Gastroesophageal sphincter (tissue), 4 donors: ENCODE data around the gene SVIP. TPM values are rescaled to one million over a fixed set of nuclear protein-coding genes. Genes with fewer than 3 reads are reported as not detected.

Source experiments
- ATAC-seq: fragments of 150-250 bp; one replicate; pipeline ENCODE4 v1.9.1; 2016; ENCODE audit warnings: mild to moderate bottlenecking, moderate library complexity
- H3K27ac ChIP-seq, 4 donors: fragments of 200-600 bp; sonication (generic) in 3 of 4; 1 replicate in 3 of 4; 2 replicates in 1 of 4; pipeline ENCODE4 v1.5.1; 2016 to 2019
- H3K27me3 ChIP-seq: fragments of 200-600 bp; sonication (generic); one replicate; pipeline ENCODE4 v1.5.1; 2019
- H3K36me3 ChIP-seq, 2 donors: fragments of 200-600 bp; sonication (generic); one replicate each; pipeline ENCODE4 v1.5.1; 2019; ENCODE audit warnings: control low read depth in 1 of 2
- H3K4me1 ChIP-seq, 3 donors: fragments of 200-600 bp; sonication (generic); 1 replicate in 2 of 3; 2 replicates in 1 of 3; pipeline ENCODE4 v1.5.1; 2016 to 2019; ENCODE audit warnings: control low read depth in 2 of 3
- H3K4me3 ChIP-seq, 2 donors: fragments of 200-600 bp; sonication (generic); one replicate each; pipeline ENCODE4 v1.5.1; 2019; ENCODE audit warnings: mild to moderate bottlenecking in 1 of 2, moderate library complexity in 1 of 2
- H3K9me3 ChIP-seq, 3 donors: fragments of 200-600 bp; sonication (generic); one replicate each; pipeline ENCODE4 v1.5.1; 2017 to 2019; ENCODE audit warnings: control low read depth in 2 of 3
- EP300 ChIP-seq: sonication (generic); formaldehyde crosslinking; IDR thresholded peaks from one replicate; pipeline ENCODE4 v1.6.1; 2017; ENCODE audit warnings: antibody characterized with exemption, mild to moderate bottlenecking
- POLR2A ChIP-seq, 2 donors: fragments of 450-650 bp; IDR thresholded peaks; one replicate each; pipeline ENCODE4 v1.6.1; 2017; ENCODE audit warnings: antibody characterized with exemption in 2 of 2, mild to moderate bottlenecking in 2 of 2, moderate library complexity in 1 of 2
- POLR2AphosphoS5 ChIP-seq: sonication (generic); formaldehyde crosslinking; IDR thresholded peaks from one replicate; pipeline ENCODE4 v1.6.1; 2017; ENCODE audit warnings: antibody characterized with exemption
- WGBS, 2 donors: methylation state at CpG; one replicate each; pipeline ENCODE4 v1.1.5; 2018; ENCODE audit warnings: low coverage in 1 of 2; 5-methylcytosine and 5-hydroxymethylcytosine counted together
- total RNA-seq, 4 donors: library from RNA; depleted of rRNA; stranded (reverse); fragments of >200 nt; gene quantifications; one replicate each; pipeline ENCODE4 v1.1.0, GENCODE V29; 2016
- TF ChIP-seq, protein P1 (sequence below), 4 experiments: fragments of 200-600 bp in 2 of 4; fragments of 450-650 bp in 2 of 4; sonication (generic) in 1 of 4; IDR thresholded peaks; one replicate each; pipeline ENCODE4 v1.5.1; 2017 to 2019; ENCODE audit warnings: antibody characterized with exemption in 4 of 4, mild to moderate bottlenecking in 2 of 4, moderate library complexity in 2 of 4

The SVIP gene
- total RNA-seq, 4 donors from 2014 or later = 11.3 to 29.1 (median 16.4) TPM

DNA sequence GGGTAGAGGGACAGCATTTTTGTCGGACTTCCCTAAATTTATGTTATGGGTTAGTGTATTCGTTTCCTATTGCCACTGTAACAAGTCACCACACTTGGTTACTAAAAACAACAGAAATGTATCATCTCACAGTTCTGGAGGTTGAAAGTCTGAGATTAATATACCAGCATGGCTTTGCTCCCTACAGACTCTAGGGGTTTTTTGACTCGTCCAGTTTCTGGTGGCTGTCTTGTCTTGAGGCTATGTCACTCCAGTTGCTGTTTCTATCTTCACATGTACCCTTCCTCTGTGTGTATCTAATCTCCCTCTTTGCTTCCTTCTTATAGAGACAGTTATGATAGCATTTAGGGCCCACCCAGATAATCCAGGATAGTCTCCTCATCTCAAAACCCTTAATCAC lies 39.7 kb upstream of the SVIP start:
- Histone ChIP-seq H3K27me3 (no peaks in the 10 kb centered on the region), H3K27ac (no peak overlapping the region), H3K9me3 (no peaks in the 10 kb centered on the region), H3K4me1 (no peaks in the 10 kb centered on the region), H3K36me3 (no peaks in the 10 kb centered on the region), H3K4me3 (no peak overlapping the region)
- ATAC-seq = no peak
- TF ChIP-seq, protein P1, sequence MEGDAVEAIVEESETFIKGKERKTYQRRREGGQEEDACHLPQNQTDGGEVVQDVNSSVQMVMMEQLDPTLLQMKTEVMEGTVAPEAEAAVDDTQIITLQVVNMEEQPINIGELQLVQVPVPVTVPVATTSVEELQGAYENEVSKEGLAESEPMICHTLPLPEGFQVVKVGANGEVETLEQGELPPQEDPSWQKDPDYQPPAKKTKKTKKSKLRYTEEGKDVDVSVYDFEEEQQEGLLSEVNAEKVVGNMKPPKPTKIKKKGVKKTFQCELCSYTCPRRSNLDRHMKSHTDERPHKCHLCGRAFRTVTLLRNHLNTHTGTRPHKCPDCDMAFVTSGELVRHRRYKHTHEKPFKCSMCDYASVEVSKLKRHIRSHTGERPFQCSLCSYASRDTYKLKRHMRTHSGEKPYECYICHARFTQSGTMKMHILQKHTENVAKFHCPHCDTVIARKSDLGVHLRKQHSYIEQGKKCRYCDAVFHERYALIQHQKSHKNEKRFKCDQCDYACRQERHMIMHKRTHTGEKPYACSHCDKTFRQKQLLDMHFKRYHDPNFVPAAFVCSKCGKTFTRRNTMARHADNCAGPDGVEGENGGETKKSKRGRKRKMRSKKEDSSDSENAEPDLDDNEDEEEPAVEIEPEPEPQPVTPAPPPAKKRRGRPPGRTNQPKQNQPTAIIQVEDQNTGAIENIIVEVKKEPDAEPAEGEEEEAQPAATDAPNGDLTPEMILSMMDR (IDR thresholded peaks at IDR 0.05) = no peak
- no peak for TF ChIP-seq POLR2A (IDR thresholded peaks at IDR 0.05)
- TF ChIP-seq POLR2AphosphoS5 = no peak
- no peak for TF ChIP-seq EP300
- WGBS, 2 donors = 86 to 92% methylated on average over 3 of the region's 3 CpGs

DNA sequence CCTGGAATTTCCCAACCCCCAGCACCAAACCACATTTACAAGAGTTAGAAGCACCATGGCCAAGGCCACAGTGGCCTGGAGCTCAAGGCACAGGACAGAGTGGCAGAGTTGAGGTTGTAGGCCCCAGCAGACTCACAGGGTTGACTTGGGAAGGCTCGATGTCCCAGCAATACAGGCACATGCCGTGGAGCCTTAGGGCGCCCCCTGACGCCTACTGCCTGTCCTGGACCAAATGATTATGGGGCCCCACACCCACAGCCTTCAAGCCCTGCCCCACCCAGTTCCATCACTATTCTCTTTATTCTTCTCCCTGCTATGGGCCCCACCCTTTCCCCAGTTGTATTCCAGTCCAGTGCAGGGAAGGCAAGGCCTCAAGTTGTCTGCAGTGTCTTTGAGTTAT lies 30.6 kb upstream of the SVIP start, which contains the start of gene CCDC179:
Gene CCDC179, minus strand, starts transcription at position 234 of the 400 bp plus-strand sequence. Its CDS starts 53 bp downstream, at position 181.
- H3K9me3 ChIP-seq = no peaks in the 10 kb centered on the region
- H3K27ac ChIP-seq = no peak within 1 kb of the TSS
- no peak for TF ChIP-seq POLR2A (IDR thresholded peaks at IDR 0.05)
- no peak for TF ChIP-seq POLR2AphosphoS5
- TF ChIP-seq, protein P1 (IDR thresholded peaks at IDR 0.05) = no peak
- no peak for TF ChIP-seq EP300
- H3K4me3 ChIP-seq = no peak within 1 kb of the TSS
- no peak for ATAC-seq
- H3K27me3 ChIP-seq = no peaks in the 10 kb centered on the region
- no peaks in the 10 kb centered on the region for H3K36me3 ChIP-seq
- 83% methylated on average over 3 of the region's 4 CpGs; no CpG with 5 or more reads in 1 of the 2 donors for WGBS, 2 donors
- H3K4me1 ChIP-seq = no peaks in the 10 kb centered on the region

DNA sequence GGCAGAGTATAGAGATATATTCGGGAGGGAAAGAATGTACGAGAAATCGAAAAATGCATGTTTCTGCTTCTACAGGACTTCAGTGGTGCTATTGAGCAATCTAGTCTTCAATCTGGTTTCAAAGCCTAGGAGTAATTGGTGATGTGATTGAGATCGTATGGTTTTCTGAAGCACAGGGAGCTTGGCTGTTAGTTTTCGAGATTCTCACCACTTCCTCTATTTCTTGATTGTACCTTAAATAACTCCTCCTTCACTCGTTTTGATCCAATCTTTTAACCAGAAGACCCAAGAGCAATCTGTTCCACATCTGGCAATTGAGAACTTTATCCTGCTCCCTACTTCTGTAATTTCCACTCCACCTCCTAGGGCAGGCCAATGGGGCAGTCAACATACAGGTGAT lies 30.2 kb upstream of the SVIP start:
- no peak overlapping the region for H3K27ac ChIP-seq
- ATAC-seq = no peak
- no peaks in the 10 kb centered on the region for H3K27me3 ChIP-seq
- 80 to 82% methylated on average over 6 of the region's 6 CpGs for WGBS, 2 donors
- no peaks in the 10 kb centered on the region for H3K4me1 ChIP-seq
- H3K9me3 ChIP-seq = no peaks in the 10 kb centered on the region
- TF ChIP-seq EP300 (no peak), POLR2AphosphoS5 (no peak), POLR2A (IDR thresholded peaks at IDR 0.05) (no peak)
- TF ChIP-seq, protein P1 (IDR thresholded peaks at IDR 0.05) = no peak
- H3K4me3 ChIP-seq = no peak overlapping the region
- H3K36me3 ChIP-seq = no peaks in the 10 kb centered on the region

DNA sequence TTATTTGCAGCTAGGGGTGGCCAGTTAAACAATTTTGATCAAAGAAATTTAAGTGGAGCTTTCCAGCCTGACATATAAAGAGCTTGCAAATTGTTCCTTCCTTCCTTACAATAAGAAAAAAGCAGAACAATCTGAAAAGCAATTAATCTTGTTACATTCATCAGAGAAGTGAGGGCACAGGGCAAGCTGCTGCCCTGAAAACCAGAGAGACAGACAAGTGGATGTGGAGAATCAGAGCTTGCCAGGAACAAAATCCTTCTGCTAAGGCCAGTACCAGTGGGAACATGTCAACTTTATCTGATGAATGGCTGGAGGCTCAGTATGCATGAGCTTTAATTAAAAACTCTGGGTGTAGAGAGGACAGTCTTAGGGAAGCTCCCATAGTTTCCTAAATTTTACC lies 21.9 kb upstream of the SVIP start:
- H3K4me3 ChIP-seq = no peak overlapping the region
- no peak for TF ChIP-seq POLR2A (IDR thresholded peaks at IDR 0.05)
- TF ChIP-seq, protein P1 (IDR thresholded peaks at IDR 0.05) = no peak
- TF ChIP-seq POLR2AphosphoS5 = no peak
- TF ChIP-seq EP300 = no peak

DNA sequence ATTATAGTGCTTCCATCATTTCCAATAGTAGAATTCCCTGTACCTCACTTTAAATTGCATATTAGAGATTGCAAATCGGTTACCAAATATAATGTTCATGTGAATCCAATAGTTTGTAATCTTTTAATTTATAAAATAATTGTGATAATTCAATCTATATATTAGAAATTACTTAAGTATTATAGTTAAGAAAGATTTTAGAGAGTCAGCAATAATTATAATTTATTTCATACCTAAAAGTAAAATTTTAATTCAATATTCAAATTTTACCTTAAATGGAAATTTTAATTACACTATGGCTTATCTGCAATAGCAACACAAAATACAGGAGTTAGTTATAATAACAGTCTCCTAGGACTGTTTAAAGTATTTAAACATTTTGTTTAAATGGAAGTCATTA lies 17.1 kb upstream of the SVIP start:
- ATAC-seq = no peak
- Histone ChIP-seq H3K27me3 (no peaks in the 10 kb centered on the region), H3K27ac (no peak overlapping the region), H3K36me3 (no peaks in the 10 kb centered on the region), H3K4me1 (no peaks in the 10 kb centered on the region), H3K4me3 (no peak overlapping the region), H3K9me3 (no peaks in the 10 kb centered on the region)
- TF ChIP-seq, protein P1 (IDR thresholded peaks at IDR 0.05) = no peak
- no peak for TF ChIP-seq POLR2AphosphoS5
- no peak for TF ChIP-seq POLR2A (IDR thresholded peaks at IDR 0.05)
- WGBS, 2 donors = 84 to 90% methylated on average over 1 of the region's 1 CpG

More for the DNA sequence above, 21.9 kb upstream of the SVIP start:
- H3K27ac ChIP-seq = no peak overlapping the region
- H3K9me3 ChIP-seq = no peaks in the 10 kb centered on the region
- no peaks in the 10 kb centered on the region for H3K36me3 ChIP-seq
- no peak for ATAC-seq
- no peaks in the 10 kb centered on the region for H3K27me3 ChIP-seq
- H3K4me1 ChIP-seq = no peaks in the 10 kb centered on the region
